MM.1S (cell line): ENCODE data around the gene CASZ1.

Experiments used
- DNase-seq: peaks from one replicate; pipeline ENCODE4 v3.0.0-alpha.2; 2015
- H2AFZ ChIP-seq: fragments of 300-600 bp; sonication (generic); 2 replicates; pipeline ENCODE4 v1.6.0; 2016; ENCODE audit warnings: antibody characterized with exemption, low read length
- H3F3A ChIP-seq: fragments of 300-600 bp; sonication (generic); 2 replicates; pipeline ENCODE4 v1.6.1; 2016; ENCODE audit warnings: mild to moderate bottlenecking, antibody characterized with exemption, low read length, moderate library complexity, mixed read lengths; ENCODE audit not compliant: insufficient read depth
- H3K27ac ChIP-seq: fragments of 300-600 bp; sonication (generic); 2 replicates; pipeline ENCODE4 v1.5.1; 2016; ENCODE audit warnings: mild to moderate bottlenecking, low read length
- H3K27me3 ChIP-seq: fragments of 300-600 bp; sonication (generic); replicated peaks from 2 replicates; pipeline ENCODE4 v1.6.0; 2016; ENCODE audit warnings: low read length; ENCODE audit not compliant: insufficient read depth
- H3K36me3 ChIP-seq: fragments of 300-600 bp; sonication (generic); replicated peaks from 2 replicates; pipeline ENCODE4 v1.6.1; 2016; ENCODE audit warnings: mild to moderate bottlenecking, low read length, mixed read lengths; ENCODE audit not compliant: insufficient read depth
- H3K4me1 ChIP-seq: fragments of 300-600 bp; sonication (generic); 2 replicates; pipeline ENCODE4 v1.6.1; 2016; ENCODE audit warnings: low read length, mixed read lengths
- H3K4me2 ChIP-seq: fragments of 300-600 bp; sonication (generic); 2 replicates; pipeline ENCODE4 v1.6.0; 2016; ENCODE audit warnings: low read depth, low read length
- H3K4me3 ChIP-seq: fragments of 300-600 bp; sonication (generic); 2 replicates; pipeline ENCODE4 v1.5.1; 2016; ENCODE audit warnings: low read length, mixed read lengths
- H3K79me2 ChIP-seq: fragments of 300-600 bp; sonication (generic); 2 replicates; pipeline ENCODE4 v1.6.1; 2016; ENCODE audit warnings: mixed run types, low read length, mixed read lengths
- H3K9ac ChIP-seq: fragments of 300-600 bp; sonication (generic); 2 replicates; pipeline ENCODE4 v1.6.1; 2016; ENCODE audit warnings: low read length, mixed read lengths
- H3K9me2 ChIP-seq: fragments of 300-600 bp; sonication (generic); replicated peaks from 2 replicates; pipeline ENCODE4 v1.6.1; 2016; ENCODE audit warnings: mild to moderate bottlenecking, low read length, mixed read lengths; ENCODE audit not compliant: insufficient read depth
- H3K9me3 ChIP-seq: fragments of 300-600 bp; sonication (generic); replicated peaks from 2 replicates; pipeline ENCODE4 v1.6.1; 2016; ENCODE audit warnings: mild to moderate bottlenecking, low read length, mixed read lengths; ENCODE audit not compliant: insufficient read depth
- H4K20me1 ChIP-seq: fragments of 300-600 bp; sonication (generic); 2 replicates; pipeline ENCODE4 v1.6.1; 2016; ENCODE audit warnings: mild to moderate bottlenecking, low read length, moderate library complexity, mixed read lengths; ENCODE audit not compliant: insufficient read depth
- EZH2 ChIP-seq: fragments of 300-600 bp; sonication (generic); optimal IDR thresholded peaks from 2 replicates; pipeline ENCODE3; 2017; ENCODE audit warnings: low read depth, mild to moderate bottlenecking, antibody characterized with exemption, low read length, mixed read lengths
- EZH2phosphoT487 ChIP-seq: fragments of 300-600 bp; sonication (generic); IDR thresholded peaks from 2 replicates; pipeline ENCODE4 v1.6.1; 2018; ENCODE audit warnings: antibody characterized with exemption, low read length
- TF ChIP-seq, protein P1 (sequence below): fragments of 300-600 bp; sonication (generic); IDR thresholded peaks from 2 replicates; pipeline ENCODE4 v1.5.1; 2016; ENCODE audit warnings: antibody characterized with exemption, low read length, mixed read lengths

CASZ1 gene

DNA sequence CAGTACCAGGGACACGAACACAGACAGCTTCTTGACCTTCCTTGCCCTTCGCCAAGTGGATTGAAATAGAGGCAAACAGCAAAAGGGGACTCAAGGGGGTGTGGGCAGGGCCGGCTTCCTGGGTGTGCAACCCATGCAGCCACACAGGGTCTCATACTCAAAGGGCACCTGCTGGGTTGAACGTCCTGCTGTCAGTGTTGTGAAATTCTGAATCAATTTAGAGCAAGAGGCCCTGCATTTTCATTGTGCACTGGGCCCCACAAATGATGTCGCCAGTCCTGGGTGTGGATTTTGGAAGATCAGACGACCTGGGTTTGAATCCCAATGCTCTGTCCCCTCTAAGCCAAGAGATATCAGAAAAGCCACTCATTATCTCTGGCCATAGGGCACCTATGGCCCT lies 51.1 kb downstream of the CASZ1 start:
- Histone ChIP-seq H3K9me3 (no peaks in the 10 kb centered on the region), H3F3A (no peaks in the 10 kb centered on the region), H3K27me3 (peaks cover 94% of the 10 kb centered on the region), H3K4me2 (no peak overlapping the region), H2AFZ (no peak overlapping the region), H3K4me1 (no peaks in the 10 kb centered on the region), H3K36me3 (no peaks in the 10 kb centered on the region), H3K9ac (no peak overlapping the region), H3K4me3 (no peak overlapping the region), H3K79me2 (no peaks in the 10 kb centered on the region), H3K27ac (no peak overlapping the region), H4K20me1 (no peaks in the 10 kb centered on the region), H3K9me2 (no peaks in the 10 kb centered on the region)
- no peak for DNase-seq
- TF ChIP-seq, protein P1, sequence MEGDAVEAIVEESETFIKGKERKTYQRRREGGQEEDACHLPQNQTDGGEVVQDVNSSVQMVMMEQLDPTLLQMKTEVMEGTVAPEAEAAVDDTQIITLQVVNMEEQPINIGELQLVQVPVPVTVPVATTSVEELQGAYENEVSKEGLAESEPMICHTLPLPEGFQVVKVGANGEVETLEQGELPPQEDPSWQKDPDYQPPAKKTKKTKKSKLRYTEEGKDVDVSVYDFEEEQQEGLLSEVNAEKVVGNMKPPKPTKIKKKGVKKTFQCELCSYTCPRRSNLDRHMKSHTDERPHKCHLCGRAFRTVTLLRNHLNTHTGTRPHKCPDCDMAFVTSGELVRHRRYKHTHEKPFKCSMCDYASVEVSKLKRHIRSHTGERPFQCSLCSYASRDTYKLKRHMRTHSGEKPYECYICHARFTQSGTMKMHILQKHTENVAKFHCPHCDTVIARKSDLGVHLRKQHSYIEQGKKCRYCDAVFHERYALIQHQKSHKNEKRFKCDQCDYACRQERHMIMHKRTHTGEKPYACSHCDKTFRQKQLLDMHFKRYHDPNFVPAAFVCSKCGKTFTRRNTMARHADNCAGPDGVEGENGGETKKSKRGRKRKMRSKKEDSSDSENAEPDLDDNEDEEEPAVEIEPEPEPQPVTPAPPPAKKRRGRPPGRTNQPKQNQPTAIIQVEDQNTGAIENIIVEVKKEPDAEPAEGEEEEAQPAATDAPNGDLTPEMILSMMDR, result no peak
- TF ChIP-seq EZH2phosphoT487 (no peak), EZH2 (no peak)

DNA sequence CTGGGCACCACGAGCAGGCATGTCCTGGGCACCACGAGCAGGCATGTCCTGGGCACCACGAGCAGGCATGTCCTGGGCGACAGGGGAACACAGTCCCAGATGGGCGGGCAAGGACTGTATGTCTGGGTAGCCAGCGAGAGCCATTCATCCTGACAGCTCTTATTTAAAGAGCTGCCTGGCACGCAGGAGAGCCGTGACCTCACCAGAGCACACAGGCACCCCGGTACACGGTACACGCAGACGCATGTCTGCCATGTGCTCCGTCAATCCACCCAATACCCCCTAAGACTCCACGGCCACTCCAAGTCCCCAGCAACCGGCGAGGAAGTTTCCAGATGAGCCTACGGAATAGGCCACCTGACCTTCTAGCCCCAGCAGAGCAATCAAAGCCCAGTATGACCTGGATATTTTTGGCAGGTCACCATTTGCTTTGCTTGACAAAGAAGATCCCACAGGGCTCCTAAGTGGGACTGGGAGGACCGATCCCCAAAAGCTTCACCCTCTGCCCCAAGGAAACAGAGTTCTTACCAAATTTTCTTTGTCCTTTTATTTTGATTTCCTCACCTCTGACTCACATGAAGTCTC lies 51.7 kb downstream of the CASZ1 start:
- Histone ChIP-seq H3K36me3 (no peaks in the 10 kb centered on the region), H3K4me2 (no peak overlapping the region), H3K27ac (no peak overlapping the region), H3K27me3 (peaks cover 94% of the 10 kb centered on the region), H2AFZ (no peak overlapping the region), H4K20me1 (no peaks in the 10 kb centered on the region), H3K79me2 (no peaks in the 10 kb centered on the region), H3K9ac (no peak overlapping the region), H3K9me3 (no peaks in the 10 kb centered on the region), H3K4me1 (no peaks in the 10 kb centered on the region), H3F3A (no peaks in the 10 kb centered on the region), H3K9me2 (no peaks in the 10 kb centered on the region), H3K4me3 (no peak overlapping the region)
- no peak for TF ChIP-seq EZH2phosphoT487
- TF ChIP-seq EZH2, result no peak
- TF ChIP-seq, protein P1, result no peak
- DNase-seq, result no peak

DNA sequence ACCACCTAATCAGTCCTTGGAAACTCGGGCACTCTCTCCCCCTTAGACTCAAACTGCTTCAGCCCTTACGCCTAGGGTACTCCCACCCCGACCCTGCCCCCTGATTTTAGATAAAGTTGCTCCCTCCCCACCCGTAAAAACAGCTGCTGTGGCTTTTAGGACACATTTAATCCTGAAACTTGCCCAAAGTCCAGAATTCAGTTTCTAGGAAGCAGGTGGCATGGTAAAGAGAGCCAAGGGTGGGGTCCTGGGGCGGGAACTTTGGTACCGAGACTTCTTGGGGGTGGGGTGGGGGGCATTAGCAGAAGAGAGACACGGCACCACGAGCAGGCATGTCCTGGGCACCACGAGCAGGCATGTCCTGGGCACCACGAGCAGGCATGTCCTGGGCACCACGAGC lies 52.4 kb downstream of the CASZ1 start:
- H3K9ac ChIP-seq, result no peak overlapping the region
- H3K4me2 ChIP-seq, result no peak overlapping the region
- DNase-seq, result no peak
- H3K36me3 ChIP-seq, result no peaks in the 10 kb centered on the region
- H3K4me3 ChIP-seq, result no peak overlapping the region
- no peaks in the 10 kb centered on the region for H3K9me3 ChIP-seq
- no peaks in the 10 kb centered on the region for H3K79me2 ChIP-seq
- no peak overlapping the region for H2AFZ ChIP-seq
- TF ChIP-seq, protein P1, result no peak
- no peak for TF ChIP-seq EZH2phosphoT487
- no peak for TF ChIP-seq EZH2
- H3K27me3 ChIP-seq, result peaks cover 94% of the 10 kb centered on the region
- no peaks in the 10 kb centered on the region for H4K20me1 ChIP-seq
- H3K4me1 ChIP-seq, result no peaks in the 10 kb centered on the region
- H3K9me2 ChIP-seq, result no peaks in the 10 kb centered on the region
- H3K27ac ChIP-seq, result no peak overlapping the region
- no peaks in the 10 kb centered on the region for H3F3A ChIP-seq
